Endothelial cell of umbilical vein (primary cell): ENCODE results near the gene SYAP1. TPM values are rescaled to one million over a fixed set of nuclear protein-coding genes. Genes with fewer than 3 reads are reported as not detected.

Source experiments
- BruUV-seq: library from RNA; stranded (reverse); fragments of 400-500 nt; replicated peaks from 2 replicates; lab custom pipeline; 2021; lab: Mats Ljungman, UMichigan
- CTCF ChIA-PET: fragments of 300-600, 350-600 bp; sonication (Branson Sonifier 250); formaldehyde crosslinking; loops from one replicate; lab custom pipeline; 2021; ENCODE audit warnings: antibody characterized with exemption, inconsistent platforms; lab: Charles Lee
- POLR2A ChIA-PET: fragments of 300-600, 350-600 bp; sonication (Branson Sonifier 250); formaldehyde crosslinking; loops from one replicate; lab custom pipeline; 2021; ENCODE audit warnings: antibody characterized with exemption, inconsistent platforms; lab: Charles Lee
- DNase-seq: peaks from one replicate; pipeline ENCODE4 v3.0.0-alpha.2; 2011; ENCODE audit warnings: low read depth, low spot score
- FAIRE-seq: peaks from 2 replicates; lab custom pipeline; 2011; peaks lifted over from hg19 to GRCh38; lab: Jason Lieb, UNC
- H2AFZ ChIP-seq: 2 replicates; pipeline ENCODE4 v1.6.0; 2012; ENCODE audit warnings: low read depth, low read length, control low read depth, inconsistent platforms
- H3K27ac ChIP-seq: 2 replicates; pipeline ENCODE4 v1.5.1; 2011; ENCODE audit warnings: low read depth, mild to moderate bottlenecking, control low read depth, low read length, moderate library complexity; ENCODE audit not compliant: insufficient read depth
- H3K27me3 ChIP-seq, 2 experiments: 2 replicates each; pipeline versions ENCODE4 v1.6.0 to v1.6.1; 2011; ENCODE audit warnings: low read length in 2 of 2, mixed read lengths in 1 of 2; ENCODE audit not compliant: control insufficient read depth in 2 of 2, insufficient read depth in 2 of 2
- H3K36me3 ChIP-seq, 2 experiments: 2 replicates in 1 of 2; 3 replicates in 1 of 2; pipeline ENCODE4 v1.5.1; 2011; ENCODE audit warnings: low read length in 2 of 2, mild to moderate bottlenecking in 1 of 2, moderate library complexity in 1 of 2; ENCODE audit not compliant: control insufficient read depth in 2 of 2, insufficient read depth in 2 of 2; ENCODE audit errors: extremely low read depth in 1 of 2
- H3K4me1 ChIP-seq: 3 replicates; pipeline ENCODE4 v1.5.1; 2011; ENCODE audit warnings: mild to moderate bottlenecking, low read length; ENCODE audit not compliant: control insufficient read depth, insufficient read depth; ENCODE audit errors: extremely low read depth
- H3K4me2 ChIP-seq: 2 replicates; pipeline ENCODE4 v1.6.1; 2011; ENCODE audit warnings: low read length, control low read depth, mixed read lengths; ENCODE audit not compliant: insufficient read depth
- H3K4me3 ChIP-seq, 3 experiments: fragments of 200-600 bp in 1 of 3; sonication (generic), shearing (Covaris generic) in 1 of 3; replicated peaks in 1 of 3; 2 replicates each; pipeline ENCODE4 v1.5.1; 2011 to 2016; ENCODE audit warnings: control low read depth in 3 of 3, low read length in 3 of 3, mild to moderate bottlenecking in 2 of 3, inconsistent platforms in 1 of 3, low read depth in 1 of 3, moderate library complexity in 1 of 3; ENCODE audit not compliant: insufficient read depth in 1 of 3
- H3K79me2 ChIP-seq: 2 replicates; pipeline ENCODE4 v1.6.0; 2012; ENCODE audit warnings: low read length, inconsistent platforms; ENCODE audit not compliant: control insufficient read depth, insufficient read depth
- H3K9ac ChIP-seq: replicated peaks from 2 replicates; pipeline ENCODE3; 2011; ENCODE audit warnings: low read length, control low read depth; ENCODE audit not compliant: insufficient read depth; ENCODE audit errors: extremely low read depth
- H3K9me1 ChIP-seq: replicated peaks from 3 replicates; pipeline ENCODE4 v1.6.0; 2011; ENCODE audit warnings: mild to moderate bottlenecking, low read length; ENCODE audit not compliant: control insufficient read depth, insufficient read depth; ENCODE audit errors: extremely low read depth
- H3K9me3 ChIP-seq: replicated peaks from 2 replicates; pipeline ENCODE4 v1.5.1; 2012; ENCODE audit warnings: low read length, inconsistent platforms; ENCODE audit not compliant: control insufficient read depth, insufficient read depth
- H4K20me1 ChIP-seq: replicated peaks from 2 replicates; pipeline ENCODE3; 2011; ENCODE audit warnings: mild to moderate bottlenecking, low read length; ENCODE audit not compliant: control insufficient read depth, insufficient read depth; ENCODE audit errors: extremely low read depth
- EZH2 ChIP-seq: IDR thresholded peaks from 2 replicates; pipeline ENCODE4 v1.6.1; 2012; ENCODE audit warnings: borderline replicate concordance, low read depth, mild to moderate bottlenecking, moderate library complexity, low read length, inconsistent platforms; ENCODE audit not compliant: severe bottlenecking
- FOS ChIP-seq: IDR thresholded peaks from 2 replicates; pipeline ENCODE4 v1.6.1; 2011; ENCODE audit warnings: mild to moderate bottlenecking, low read length, moderate library complexity, borderline replicate concordance; ENCODE audit not compliant: insufficient read depth
- GATA2 ChIP-seq: IDR thresholded peaks from 2 replicates; pipeline ENCODE4 v1.7.0; 2011; ENCODE audit warnings: low read depth, mild to moderate bottlenecking, moderate library complexity, mixed read lengths, low read length; ENCODE audit not compliant: insufficient read length, insufficient read depth
- JUN ChIP-seq: IDR thresholded peaks from 2 replicates; pipeline ENCODE4 v1.6.1; 2011; ENCODE audit warnings: borderline replicate concordance, low read depth; ENCODE audit not compliant: insufficient read length, insufficient read depth
- MYC ChIP-seq: IDR thresholded peaks from one replicate; pipeline ENCODE4 v1.6.1; 2011; ENCODE audit warnings: mild to moderate bottlenecking, low read depth, low read length
- POLR2A ChIP-seq: IDR thresholded peaks from 2 replicates; pipeline ENCODE4 v1.6.1; 2012; ENCODE audit warnings: low read depth, mild to moderate bottlenecking, control low read depth, low read length
- dilution Hi-C: fragments of 300-500 bp; cut with MboI; formaldehyde crosslinking; loops from one replicate; pipeline ENCODE4 v1.15.0; 2019; ENCODE audit warnings: low sequenced_read_pairs; ENCODE audit not compliant: extremely low pct_ligation_motif_present
- intact Hi-C: fragments of 100-400 bp; cut with micrococcal nuclease; formaldehyde crosslinking; loops from one replicate; pipeline ENCODE4 v1.10.0; 2022
- polyA plus RNA-seq, 4 experiments: library from polyadenylated mRNA; depleted of rRNA in 3 of 4; stranded (reverse) in 3 of 4; unstranded in 1 of 4; fragments of >200 nt; gene quantifications; 2 replicates each; pipeline versions ENCODE4 v1.2.1 to v1.2.3, GENCODE V29; 2011 to 2012; ENCODE audit warnings: missing spikeins in 1 of 4
- total RNA-seq: library from RNA; stranded (reverse); gene quantifications from 2 replicates; pipeline ENCODE4 v1.2.3, GENCODE V29; 2021
- TF ChIP-seq, protein P1 (sequence below), 2 donors: IDR thresholded peaks; 1 replicate in 1 of 2; 2 replicates in 1 of 2; pipeline ENCODE4 v1.5.1; 2011; ENCODE audit warnings: low read length in 2 of 2, mild to moderate bottlenecking in 2 of 2, moderate library complexity in 2 of 2, control low read depth in 1 of 2, inconsistent platforms in 1 of 2, low read depth in 1 of 2; ENCODE audit not compliant: insufficient read depth in 1 of 2; ENCODE audit errors: extremely low read depth in 1 of 2

Gene SYAP1
- total and polyA plus RNA-seq, 2 donors (not counting 3 experiments of a cell fraction or from before 2014, with no cell fraction given) = 3.4 to 21.9 TPM

DNA sequence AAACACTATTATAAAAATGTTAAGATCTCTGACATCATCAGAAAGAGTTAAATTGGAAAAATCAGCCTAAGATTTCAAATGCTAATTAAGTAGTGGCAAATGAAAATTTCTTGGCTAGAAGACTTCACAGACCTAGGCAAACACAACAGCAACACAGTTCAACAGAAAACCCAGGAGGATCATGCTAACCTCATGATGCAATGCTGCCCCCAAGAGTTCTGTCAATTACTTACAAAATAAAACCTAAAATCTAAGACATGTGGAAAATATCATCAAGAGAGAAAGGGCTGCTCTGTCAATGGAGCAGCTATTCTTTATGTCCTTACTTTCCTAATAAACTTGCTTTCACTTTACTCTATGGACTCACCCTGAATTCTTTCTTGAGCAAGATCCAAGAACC is 48.4 kb upstream of the SYAP1 start:
- peak; percentile 15 for FAIRE-seq
- CTCF ChIA-PET = interaction anchor here (1.0 to 4.7 kb wide), 6 partner anchors 13 to 549 kb away, joined by 3 to 38 read pairs (median 8); partner anchors contain the start of gene GRPR
- H3K36me3 ChIP-seq = peaks cover 0 to 3% of the 10 kb centered on the region in 2 experiments

DNA sequence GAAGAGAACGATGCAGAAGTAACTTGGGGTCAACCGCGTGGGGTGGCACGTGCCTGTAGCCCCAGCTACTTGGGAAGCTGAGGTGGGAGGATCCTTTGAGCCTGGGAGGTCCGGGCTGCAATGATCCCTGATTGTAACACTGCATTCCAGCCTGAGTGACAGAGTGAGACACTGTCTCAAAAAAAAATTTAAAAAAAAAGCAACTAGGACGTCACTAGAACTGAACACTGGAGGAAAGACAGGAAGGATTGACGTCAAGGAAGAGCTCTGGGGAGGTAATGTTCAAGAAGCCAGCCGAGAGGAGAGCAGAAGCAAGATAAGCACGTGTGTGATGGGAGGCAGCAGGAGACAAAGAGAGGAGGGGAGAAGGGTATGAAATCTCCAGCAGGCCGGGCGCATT is 40.7 kb upstream of the SYAP1 start:
- intact Hi-C loops (no loop called here), dilution Hi-C loops (no loop called here)
- POLR2A ChIA-PET = no interaction called here

More for the DNA sequence above, 48.4 kb upstream of the SYAP1 start:
- Histone ChIP-seq H3K9ac (no peak overlapping the region), H3K9me3 (no peaks in the 10 kb centered on the region), H3K27ac (no peak overlapping the region), H3K27me3 (no peaks in the 10 kb centered on the region), H4K20me1 (no peaks in the 10 kb centered on the region), H2AFZ (no peak overlapping the region), H3K4me3 (no peak overlapping the region), H3K79me2 (no peaks in the 10 kb centered on the region), H3K4me2 (no peak overlapping the region), H3K4me1 (no peaks in the 10 kb centered on the region), H3K9me1 (no peaks in the 10 kb centered on the region)
- TF ChIP-seq, protein P1, sequence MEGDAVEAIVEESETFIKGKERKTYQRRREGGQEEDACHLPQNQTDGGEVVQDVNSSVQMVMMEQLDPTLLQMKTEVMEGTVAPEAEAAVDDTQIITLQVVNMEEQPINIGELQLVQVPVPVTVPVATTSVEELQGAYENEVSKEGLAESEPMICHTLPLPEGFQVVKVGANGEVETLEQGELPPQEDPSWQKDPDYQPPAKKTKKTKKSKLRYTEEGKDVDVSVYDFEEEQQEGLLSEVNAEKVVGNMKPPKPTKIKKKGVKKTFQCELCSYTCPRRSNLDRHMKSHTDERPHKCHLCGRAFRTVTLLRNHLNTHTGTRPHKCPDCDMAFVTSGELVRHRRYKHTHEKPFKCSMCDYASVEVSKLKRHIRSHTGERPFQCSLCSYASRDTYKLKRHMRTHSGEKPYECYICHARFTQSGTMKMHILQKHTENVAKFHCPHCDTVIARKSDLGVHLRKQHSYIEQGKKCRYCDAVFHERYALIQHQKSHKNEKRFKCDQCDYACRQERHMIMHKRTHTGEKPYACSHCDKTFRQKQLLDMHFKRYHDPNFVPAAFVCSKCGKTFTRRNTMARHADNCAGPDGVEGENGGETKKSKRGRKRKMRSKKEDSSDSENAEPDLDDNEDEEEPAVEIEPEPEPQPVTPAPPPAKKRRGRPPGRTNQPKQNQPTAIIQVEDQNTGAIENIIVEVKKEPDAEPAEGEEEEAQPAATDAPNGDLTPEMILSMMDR (IDR thresholded peaks at IDR 0.05; ENCODE audit: extremely low read depth in 1 of 2, insufficient read depth in 1 of 2, low read depth in 1 of 2, low read length in 2 of 2) = peak in 1 of 2 donors; percentile 14
- TF ChIP-seq JUN = no peak
- peak; percentile 56 for DNase-seq
- BruUV-seq = no TSS peak
- intact Hi-C loops (loop anchor here (1.0 to 5.0 kb wide), 3 partner anchors 235 to 739 kb away; partner anchors contain the start of gene GRPR), dilution Hi-C loops (no loop called here)
- POLR2A ChIA-PET = interaction anchor here (0.7 kb wide), 1 partner anchor 227 kb away, joined by 6 read pairs; no protein-coding TSS in a partner anchor

More for the DNA sequence above, 40.7 kb upstream of the SYAP1 start:
- Histone ChIP-seq H4K20me1 (no peaks in the 10 kb centered on the region), H3K9me3 (no peaks in the 10 kb centered on the region), H3K9ac (no peak overlapping the region), H3K79me2 (no peaks in the 10 kb centered on the region), H3K27me3 (no peaks in the 10 kb centered on the region), H3K9me1 (no peaks in the 10 kb centered on the region), H3K4me1 (no peaks in the 10 kb centered on the region), H2AFZ (no peak overlapping the region), H3K36me3 (peaks cover 0 to 8% of the 10 kb centered on the region in 2 experiments), H3K27ac (no peak overlapping the region), H3K4me2 (no peak overlapping the region), H3K4me3 (no peak overlapping the region)
- CTCF ChIA-PET = no interaction called here
- FAIRE-seq (no peak), DNase-seq (no peak)
- TF ChIP-seq, protein P1 (IDR thresholded peaks at IDR 0.05; ENCODE audit: extremely low read depth in 1 of 2, insufficient read depth in 1 of 2, low read depth in 1 of 2, low read length in 2 of 2) = no peak
- no peak for TF ChIP-seq FOS
- no peak for TF ChIP-seq POLR2A
- TF ChIP-seq GATA2 = no peak
- no peak for TF ChIP-seq EZH2
- TF ChIP-seq JUN = no peak
- no peak for TF ChIP-seq MYC
- no TSS peak for BruUV-seq
